ENCODE results near the gene MAP1B.

The MAP1B gene

GRCh38 chr5:72133212-72133990, 26.1 kb downstream of the MAP1B start:
- DNase-seq (ENCODE audit: low read depth) = no peak

GRCh38 chr5:72134226-72134899, 27.1 kb downstream of the MAP1B start:
- DNase-seq (ENCODE audit: low read depth) = no peak

DNA sequence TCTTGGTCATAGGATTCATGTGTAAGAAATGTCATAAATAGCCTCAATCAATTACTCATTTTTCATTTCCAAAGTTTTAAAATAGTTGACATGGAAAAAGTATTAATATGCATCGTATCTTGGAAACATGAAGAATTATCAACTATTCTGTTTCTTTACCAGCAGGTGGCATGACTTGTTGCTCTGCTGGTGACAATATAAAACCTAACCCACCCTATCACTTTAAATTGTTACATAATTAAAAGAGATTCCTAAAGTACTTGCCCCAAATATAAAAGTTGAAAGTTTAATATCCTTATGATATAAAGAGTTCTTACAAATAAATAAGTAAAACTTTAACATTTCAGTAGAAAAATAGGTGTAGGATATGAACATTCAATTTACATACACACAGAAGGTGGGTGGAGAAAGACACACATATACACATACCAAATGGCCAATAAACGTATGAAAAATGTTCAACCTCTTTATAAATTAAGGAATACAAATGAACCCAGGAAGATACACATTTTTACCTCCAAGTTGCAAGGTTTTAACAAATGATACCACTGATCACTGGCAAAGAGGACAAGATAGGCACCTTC, 30.6 kb downstream of the MAP1B start:
- DNase-seq (ENCODE audit: low read depth) = no peak

DNA sequence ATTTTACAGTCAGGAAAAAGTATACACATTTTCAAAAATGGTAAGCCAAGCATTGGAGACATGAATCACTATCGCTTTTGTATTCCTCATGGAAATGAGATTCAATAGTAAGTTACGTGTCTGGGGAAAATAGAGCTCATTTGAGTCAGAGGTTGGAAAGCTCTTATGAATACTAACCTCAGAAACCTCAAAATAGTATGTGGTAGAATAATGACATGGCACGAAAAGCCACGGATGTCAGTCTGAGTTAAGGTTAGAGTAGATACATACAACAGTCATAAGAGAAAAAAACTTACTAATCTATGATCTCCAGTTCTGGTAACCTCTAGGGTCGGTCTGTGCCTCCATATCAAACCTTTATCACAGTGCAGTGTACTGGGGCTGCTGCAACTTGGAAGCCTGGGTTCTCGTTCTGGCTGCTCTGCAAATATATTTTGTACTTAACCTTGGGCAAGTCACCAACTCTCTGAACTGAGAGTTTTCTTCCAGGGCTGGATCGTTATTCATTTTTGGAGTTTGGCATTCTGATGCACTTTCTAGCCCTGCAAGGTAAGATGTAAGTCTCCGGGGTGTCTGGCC, 31.8 kb downstream of the MAP1B start:
- no peak for DNase-seq (ENCODE audit: low read depth)

DNA sequence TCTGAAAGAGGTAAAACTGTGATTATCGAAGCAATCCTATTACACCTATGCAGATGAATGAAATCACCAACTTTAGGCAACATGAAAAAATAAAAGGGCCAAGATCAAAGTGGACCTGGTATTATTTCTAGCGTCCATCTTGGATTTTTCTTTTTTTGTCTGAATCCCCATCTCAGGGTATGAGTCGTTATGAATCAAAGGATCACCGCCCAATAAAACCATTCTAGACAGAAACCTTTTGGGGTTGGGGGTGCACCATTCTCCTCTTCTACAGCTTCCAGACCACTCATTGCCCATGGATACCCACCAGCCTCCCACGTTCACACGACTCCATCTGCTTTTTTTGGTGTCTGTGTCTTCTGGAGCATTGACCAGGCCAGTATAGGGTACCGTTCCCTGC, 33.4 kb downstream of the MAP1B start:
- DNase-seq (ENCODE audit: low read depth) = no peak

GRCh38 chr5:72141440-72142355, 34.4 kb downstream of the MAP1B start:
- no peak for DNase-seq (ENCODE audit: low read depth)

- DNase-seq (ENCODE audit: low read depth) = no peak
These were observed 37.5 kb downstream of the MAP1B start for GRCh38 chr5:72144762-72145161.

GRCh38 chr5:72145348-72145747, 38.1 kb downstream of the MAP1B start:
- DNase-seq (ENCODE audit: low read depth) = no peak

DNA sequence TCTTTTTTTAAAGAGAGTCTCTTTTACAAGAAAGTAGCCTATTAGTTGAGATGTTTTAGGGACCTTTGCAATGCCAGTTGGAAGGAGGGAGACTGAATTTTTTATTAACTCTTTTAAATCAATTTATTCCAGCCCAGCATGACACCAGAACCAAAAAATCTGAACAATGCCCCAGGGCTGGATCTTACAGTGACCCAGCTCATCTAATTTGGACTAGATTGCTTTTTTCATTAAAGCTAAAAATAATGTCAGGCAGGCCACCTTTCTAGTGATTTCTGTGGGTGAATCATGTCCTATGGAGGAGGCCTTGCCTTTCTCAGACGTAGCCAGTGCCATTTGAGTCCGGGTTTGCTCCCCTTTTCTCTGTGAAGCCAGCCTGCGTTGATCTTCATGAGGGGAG, 38.8 kb downstream of the MAP1B start:
- no peak for DNase-seq (ENCODE audit: low read depth)

- DNase-seq (ENCODE audit: low read depth) = no peak
These were observed 40.3 kb downstream of the MAP1B start for GRCh38 chr5:72147569-72147968.

- DNase-seq (ENCODE audit: low read depth) = no peak
These were observed 42.5 kb downstream of the MAP1B start for GRCh38 chr5:72149742-72150141.

- DNase-seq (ENCODE audit: low read depth) = no peak
These were observed 43.9 kb downstream of the MAP1B start for GRCh38 chr5:72151169-72151568.

DNA sequence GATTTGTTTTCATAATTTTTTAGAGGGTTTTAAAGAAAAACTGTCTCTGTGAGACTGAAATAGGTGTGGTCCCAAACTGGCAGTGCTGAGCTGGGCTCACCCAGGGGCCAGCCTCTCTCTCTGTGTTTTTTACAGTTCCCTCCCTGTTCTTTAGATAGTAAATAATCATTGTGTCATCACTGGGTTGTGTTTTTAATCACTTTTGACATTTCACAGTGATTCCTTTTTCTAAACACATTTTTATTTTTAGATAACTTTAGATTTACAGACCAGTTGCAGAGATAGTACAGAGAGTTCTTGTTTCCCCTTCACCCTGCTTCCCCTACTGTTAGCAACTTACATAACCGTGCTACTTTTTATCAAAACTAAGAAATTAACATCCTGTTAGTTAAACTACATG, 44.4 kb downstream of the MAP1B start:
- DNase-seq (ENCODE audit: low read depth) = no peak

- DNase-seq (ENCODE audit: low read depth) = no peak
These were observed 45.3 kb downstream of the MAP1B start for GRCh38 chr5:72152545-72152944.

DNA sequence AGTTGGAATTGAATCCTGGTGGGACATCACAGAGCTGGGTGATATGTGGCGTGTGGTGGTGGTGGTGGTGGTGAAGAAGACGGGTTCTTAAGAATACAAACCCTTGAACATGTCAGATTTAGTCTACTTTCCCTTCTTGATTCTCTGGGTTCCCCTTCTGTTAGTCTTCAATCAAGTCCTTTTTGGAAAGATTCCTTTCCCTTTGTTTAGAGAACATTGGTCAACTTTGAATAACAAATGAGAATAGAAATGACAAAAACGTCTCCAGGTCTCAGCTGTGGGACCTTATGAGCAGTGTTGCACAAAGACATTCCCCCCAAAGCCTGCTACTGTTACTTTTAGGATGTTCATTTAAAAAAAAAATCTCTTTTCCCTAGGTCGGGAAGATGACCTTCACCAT, 46.3 kb downstream of the MAP1B start:
- no peak for DNase-seq (ENCODE audit: low read depth)

- no peak for DNase-seq (ENCODE audit: low read depth)
These were observed 46.9 kb downstream of the MAP1B start for GRCh38 chr5:72154076-72154756.

DNA sequence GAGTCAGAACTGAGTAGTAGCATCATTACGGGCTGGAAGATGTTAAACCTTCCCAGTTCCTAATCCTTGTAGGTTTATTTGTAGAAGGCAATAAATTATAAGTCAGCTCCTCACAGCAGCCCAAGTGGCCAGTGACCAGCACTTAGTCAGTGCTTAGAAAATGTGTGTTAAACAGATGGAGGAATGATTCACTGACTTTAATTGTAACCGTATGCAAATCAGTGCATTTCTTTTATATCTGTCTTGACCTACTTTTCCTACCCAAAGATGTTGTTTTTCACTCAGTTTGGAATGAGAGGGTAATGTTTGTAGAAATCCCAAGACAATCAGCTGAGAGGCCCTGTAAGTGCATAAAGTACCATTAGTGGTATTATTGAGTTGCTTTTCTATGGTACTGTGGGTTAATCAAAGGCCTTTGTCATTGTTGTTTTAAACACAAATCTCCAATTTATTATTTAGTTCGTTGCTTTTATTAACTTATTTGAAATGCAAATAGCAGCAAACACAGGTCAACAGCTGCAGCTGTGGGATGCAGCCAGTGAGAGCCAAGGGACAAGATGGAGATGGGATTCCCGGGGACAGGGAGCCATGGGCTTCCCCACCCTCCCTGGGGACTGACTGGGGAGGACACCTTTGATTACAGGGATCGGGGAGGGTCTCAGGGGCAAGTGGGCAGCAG, 49.8 kb downstream of the MAP1B start:
- no peak for DNase-seq (ENCODE audit: low read depth)

- DNase-seq (ENCODE audit: low read depth) = no peak
These were observed 50.3 kb downstream of the MAP1B start for GRCh38 chr5:72157625-72157962.

- DNase-seq (ENCODE audit: low read depth) = no peak
These were observed 52.2 kb downstream of the MAP1B start for GRCh38 chr5:72159501-72159911.

DNA sequence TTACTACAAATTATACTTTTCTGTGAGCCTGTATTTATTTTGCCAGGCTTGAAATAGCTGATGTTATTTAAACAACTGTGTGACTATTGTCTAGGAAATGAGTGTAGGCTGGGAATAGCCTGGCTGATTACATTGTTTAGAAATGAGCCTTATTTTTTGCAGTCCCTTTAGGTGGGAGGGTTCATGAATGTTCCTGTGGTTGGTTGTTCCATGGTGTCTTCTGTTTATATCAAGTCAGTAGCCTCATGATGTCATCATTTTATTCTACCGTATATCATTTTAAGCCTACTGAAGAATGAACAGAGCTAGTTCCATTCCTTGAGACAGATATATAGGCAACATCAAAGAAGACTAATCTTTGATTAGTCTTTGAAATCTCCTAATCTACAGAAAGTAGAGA, 53.1 kb downstream of the MAP1B start:
- DNase-seq (ENCODE audit: low read depth) = no peak

GRCh38 chr5:72160959-72161358, 53.7 kb downstream of the MAP1B start:
- no peak for DNase-seq (ENCODE audit: low read depth)

Measured in activated gamma-delta T cell treated with anti-CD3 and anti-CD28 coated beads, Interleukin-2, amount 50 U/mL, for 16 hours (primary cell).